ENCODE results near the gene KIF1A. TPM values are rescaled to one million over a fixed set of nuclear protein-coding genes. Genes with fewer than 3 reads are reported as not detected.

KIF1A gene
- total and polyA plus RNA-seq, 2 of the 13 experiments (the other 11 are each of a cell fraction or from before 2014, with no cell fraction given) = 0.01 TPM; not detected in 1

DNA sequence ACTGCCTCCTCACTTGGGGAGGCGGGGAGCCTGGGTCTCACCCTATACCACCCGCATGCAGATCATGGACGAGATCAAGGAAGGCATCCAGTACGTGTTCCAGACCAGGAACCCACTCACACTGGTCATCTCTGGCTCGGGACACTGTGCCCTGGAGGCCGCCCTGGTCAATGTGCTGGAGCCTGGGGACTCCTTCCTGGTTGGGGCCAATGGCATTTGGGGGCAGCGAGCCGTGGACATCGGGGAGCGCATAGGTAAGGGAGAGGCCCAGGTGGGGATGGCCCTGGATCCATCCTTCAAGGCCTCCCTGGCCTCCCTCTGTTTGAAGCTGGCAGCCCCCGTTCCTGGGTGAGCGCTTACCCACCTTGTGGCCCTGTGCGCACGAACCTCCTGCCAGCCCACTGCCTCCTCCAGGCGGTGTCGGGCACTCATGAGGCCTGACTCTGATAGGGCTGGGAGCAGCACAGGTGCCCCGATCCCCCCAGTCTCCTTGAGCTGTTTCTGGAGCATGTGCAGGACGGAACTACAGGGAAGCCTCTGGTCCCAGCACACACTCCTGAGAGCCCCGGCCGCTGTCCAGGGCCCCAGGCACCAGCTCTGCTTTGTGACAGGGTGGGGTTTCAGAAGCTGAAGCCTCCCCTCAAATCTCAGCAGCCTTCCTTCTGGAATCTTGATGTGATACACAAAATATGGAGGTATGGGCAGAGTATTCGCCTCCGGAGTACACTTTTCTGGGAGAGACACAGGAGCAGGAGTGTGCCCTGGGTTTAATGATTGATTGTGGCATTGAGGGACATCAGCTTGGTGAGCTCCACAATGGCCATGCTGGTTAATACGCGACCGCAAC lies 49.3 kb upstream of the KIF1A start (continued):
- TF ChIP-seq ZNF841 (CRISPR knock-in tag; IDR thresholded peaks at IDR 0.05; ENCODE audit: borderline replicate concordance) = no peak
- no peak for TF ChIP-seq ZNF580 (CRISPR knock-in tag; IDR thresholded peaks at IDR 0.05; ENCODE audit: borderline replicate concordance, low read depth)
- no peak for TF ChIP-seq ZNF20 (CRISPR knock-in tag; IDR thresholded peaks at IDR 0.05)
- TF ChIP-seq MTF2 (CRISPR knock-in tag; IDR thresholded peaks at IDR 0.05; ENCODE audit: borderline replicate concordance) = 0 out of 2 replicates have a peak, but pooled peaks have one; percentile 65
- no peak for TF ChIP-seq ZNF724P (CRISPR knock-in tag; IDR thresholded peaks at IDR 0.05; ENCODE audit: borderline replicate concordance)
- TF ChIP-seq ZBTB38 (CRISPR knock-in tag; IDR thresholded peaks at IDR 0.05) = peak; percentile 56
- 0 out of 2 replicates have a peak, but pooled peaks have one; percentile 1 for TF ChIP-seq ZNF350 (CRISPR knock-in tag; IDR thresholded peaks at IDR 0.05; ENCODE audit: borderline replicate concordance, low read depth)
- TF ChIP-seq ZNF607 (CRISPR knock-in tag; IDR thresholded peaks at IDR 0.05; ENCODE audit: borderline replicate concordance) = 0 out of 2 replicates have a peak, but pooled peaks have one; percentile 27
- TF ChIP-seq, protein P1, sequence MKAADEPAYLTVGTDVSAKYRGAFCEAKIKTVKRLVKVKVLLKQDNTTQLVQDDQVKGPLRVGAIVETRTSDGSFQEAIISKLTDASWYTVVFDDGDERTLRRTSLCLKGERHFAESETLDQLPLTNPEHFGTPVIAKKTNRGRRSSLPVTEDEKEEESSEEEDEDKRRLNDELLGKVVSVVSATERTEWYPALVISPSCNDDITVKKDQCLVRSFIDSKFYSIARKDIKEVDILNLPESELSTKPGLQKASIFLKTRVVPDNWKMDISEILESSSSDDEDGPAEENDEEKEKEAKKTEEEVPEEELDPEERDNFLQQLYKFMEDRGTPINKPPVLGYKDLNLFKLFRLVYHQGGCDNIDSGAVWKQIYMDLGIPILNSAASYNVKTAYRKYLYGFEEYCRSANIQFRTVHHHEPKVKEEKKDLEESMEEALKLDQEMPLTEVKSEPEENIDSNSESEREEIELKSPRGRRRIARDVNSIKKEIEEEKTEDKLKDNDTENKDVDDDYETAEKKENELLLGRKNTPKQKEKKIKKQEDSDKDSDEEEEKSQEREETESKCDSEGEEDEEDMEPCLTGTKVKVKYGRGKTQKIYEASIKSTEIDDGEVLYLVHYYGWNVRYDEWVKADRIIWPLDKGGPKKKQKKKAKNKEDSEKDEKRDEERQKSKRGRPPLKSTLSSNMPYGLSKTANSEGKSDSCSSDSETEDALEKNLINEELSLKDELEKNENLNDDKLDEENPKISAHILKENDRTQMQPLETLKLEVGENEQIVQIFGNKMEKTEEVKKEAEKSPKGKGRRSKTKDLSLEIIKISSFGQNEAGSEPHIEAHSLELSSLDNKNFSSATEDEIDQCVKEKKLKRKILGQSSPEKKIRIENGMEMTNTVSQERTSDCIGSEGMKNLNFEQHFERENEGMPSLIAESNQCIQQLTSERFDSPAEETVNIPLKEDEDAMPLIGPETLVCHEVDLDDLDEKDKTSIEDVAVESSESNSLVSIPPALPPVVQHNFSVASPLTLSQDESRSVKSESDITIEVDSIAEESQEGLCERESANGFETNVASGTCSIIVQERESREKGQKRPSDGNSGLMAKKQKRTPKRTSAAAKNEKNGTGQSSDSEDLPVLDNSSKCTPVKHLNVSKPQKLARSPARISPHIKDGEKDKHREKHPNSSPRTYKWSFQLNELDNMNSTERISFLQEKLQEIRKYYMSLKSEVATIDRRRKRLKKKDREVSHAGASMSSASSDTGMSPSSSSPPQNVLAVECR (CRISPR knock-in tag; IDR thresholded peaks at IDR 0.05; ENCODE audit: borderline replicate concordance) = 0 out of 2 replicates have a peak, but pooled peaks have one; percentile 47
- no peak for TF ChIP-seq LCORL (IDR thresholded peaks at IDR 0.05)
- 0 out of 2 replicates have a peak, but pooled peaks have one; percentile 62 for TF ChIP-seq LCORL (CRISPR knock-in tag; IDR thresholded peaks at IDR 0.05)
- 0 out of 2 replicates have a peak, but pooled peaks have one; percentile 1 for TF ChIP-seq ZMYM4 (CRISPR knock-in tag; IDR thresholded peaks at IDR 0.05)
- TF ChIP-seq KMT2B (CRISPR knock-in tag; IDR thresholded peaks at IDR 0.05) = no peak
- peak; percentile 68; the same call in 1 of the 2 replicates for TF ChIP-seq ZNF230 (CRISPR knock-in tag; IDR thresholded peaks at IDR 0.05)
- no peak for TF ChIP-seq AHR (CRISPR knock-in tag; IDR thresholded peaks at IDR 0.05)
- no peak for TF ChIP-seq NFKBIZ (CRISPR knock-in tag; IDR thresholded peaks at IDR 0.05)
- TF ChIP-seq ZNF891 (CRISPR knock-in tag; IDR thresholded peaks at IDR 0.05) = 0 out of 2 replicates have a peak, but pooled peaks have one; percentile 6
- no peak for TF ChIP-seq ZNF335 (CRISPR knock-in tag; IDR thresholded peaks at IDR 0.05)
- TF ChIP-seq GLMP (CRISPR knock-in tag; IDR thresholded peaks at IDR 0.05; ENCODE audit: borderline replicate concordance) = no peak
- 0 out of 2 replicates have a peak, but pooled peaks have one; percentile 12 for TF ChIP-seq DZIP1 (CRISPR knock-in tag; IDR thresholded peaks at IDR 0.05)
